Sigmoid colon (tissue), 7 donors: ENCODE results near the gene ENO2. TPM values are rescaled to one million over a fixed set of nuclear protein-coding genes. Genes with fewer than 3 reads are reported as not detected.

Source experiments
- DNase-seq: peaks from one replicate; pipeline ENCODE4 v3.0.0-alpha.2; 2019
- H3K27ac ChIP-seq, 4 donors: fragments of 200-600 bp; sonication (generic); one replicate each; pipeline ENCODE4 v1.5.1; 2016 to 2019; ENCODE audit warnings: mild to moderate bottlenecking in 1 of 4
- H3K27me3 ChIP-seq, 3 donors: fragments of 200-600 bp; sonication (generic); one replicate each; pipeline ENCODE4 v1.5.1; 2019; ENCODE audit warnings: mild to moderate bottlenecking in 1 of 3
- H3K36me3 ChIP-seq, 4 donors: fragments of 200-600 bp; sonication (generic); one replicate each; pipeline ENCODE4 v1.5.1; 2016 to 2019
- H3K4me1 ChIP-seq, 4 donors: fragments of 200-600 bp; sonication (generic); one replicate each; pipeline ENCODE4 v1.5.1; 2017 to 2019
- H3K4me3 ChIP-seq, 4 donors: fragments of 200-600 bp; sonication (generic); one replicate each; pipeline ENCODE4 v1.5.1; 2017 to 2019; ENCODE audit warnings: mild to moderate bottlenecking in 2 of 4, moderate library complexity in 1 of 4
- H3K9me3 ChIP-seq, 4 donors: fragments of 200-600 bp in 3 of 4; sonication (generic) in 3 of 4; one replicate each; pipeline versions ENCODE4 v1.5.1 to v1.6.1; 2013 to 2019
- EP300 ChIP-seq, 4 donors: sonication (generic); formaldehyde crosslinking; IDR thresholded peaks; one replicate each; pipeline ENCODE4 v1.6.1; 2017; ENCODE audit warnings: antibody characterized with exemption in 4 of 4
- POLR2A ChIP-seq, 2 donors: fragments of 450-650 bp; IDR thresholded peaks; one replicate each; pipeline ENCODE4 v1.6.1; 2016; ENCODE audit warnings: antibody characterized with exemption in 2 of 2, mild to moderate bottlenecking in 2 of 2, moderate library complexity in 2 of 2
- POLR2AphosphoS5 ChIP-seq, 4 donors: sonication (generic); formaldehyde crosslinking; IDR thresholded peaks; one replicate each; pipeline ENCODE4 v1.6.1; 2017; ENCODE audit warnings: antibody characterized with exemption in 4 of 4
- WGBS, 2 donors: extraction: QIAGEN DNeasy Blood & Tissue Kit; methylation state at CpG; one replicate each; pipeline ENCODE4 v1.1.7; 2013; 5-methylcytosine and 5-hydroxymethylcytosine counted together
- intact Hi-C: fragments of 100-400 bp; cut with DNase I; formaldehyde crosslinking; loops from one replicate; pipeline ENCODE4 v1.15.1; 2023
- polyA plus RNA-seq, 3 donors: library from polyadenylated mRNA; stranded (reverse); fragments of 200-250 nt; gene quantifications; one replicate each; pipeline ENCODE4 v1.2.3, GENCODE V29; 2013
- total RNA-seq, 4 donors: library from RNA; depleted of rRNA; stranded (reverse); fragments of >200 nt; gene quantifications; one replicate each; pipeline ENCODE4 v1.1.0, GENCODE V29; 2016
- TF ChIP-seq, protein P1 (sequence below), 4 experiments: fragments of 450-650 bp in 3 of 4; fragments of 200-600 bp in 1 of 4; IDR thresholded peaks; one replicate each; pipeline ENCODE4 v1.5.1; 2016 to 2019; ENCODE audit warnings: antibody characterized with exemption in 4 of 4, mild to moderate bottlenecking in 3 of 4, moderate library complexity in 2 of 4
- donor health status: healthy with polysubstance abuse.
- donor health status: Bipolar disorder and iron deficiency.
- donor health status: healthy.

Gene ENO2
- total and polyA plus RNA-seq, 7 donors, result 1.8 to 37.5 (median 26.3) TPM

DNA sequence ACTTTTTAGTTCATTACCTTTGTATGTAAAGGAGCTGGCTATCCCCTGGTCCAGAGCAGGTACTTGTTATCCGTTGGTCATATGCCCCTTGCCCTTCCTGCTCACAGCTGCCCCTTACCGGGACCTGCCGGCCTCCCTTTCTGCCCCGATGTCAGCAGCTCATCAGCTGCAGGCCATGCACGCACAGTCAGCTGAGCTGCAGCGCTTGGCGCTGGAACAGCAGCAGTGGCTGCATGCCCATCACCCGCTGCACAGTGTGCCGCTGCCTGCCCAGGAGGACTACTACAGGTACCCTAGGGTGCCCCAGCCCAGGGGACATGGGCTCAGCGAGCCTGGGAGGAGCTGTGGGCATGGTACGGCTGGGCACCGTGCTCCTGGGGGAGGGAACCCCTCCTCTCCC lies 26.9 kb downstream of the ENO2 start:
- H3K4me1 ChIP-seq, result peaks cover 0 to 75% (median 64%) of the 10 kb centered on the region in 4 donors
- intact Hi-C loops, result no loop called here

GRCh38 chr12:6941782-6942181 lies 27.4 kb downstream of the ENO2 start:
- no peak overlapping the region for H3K4me3 ChIP-seq
- H3K36me3 ChIP-seq, result peaks cover 5 to 49% (median 12%) of the 10 kb centered on the region in 4 donors
- no peak for TF ChIP-seq EP300 (IDR thresholded peaks at IDR 0.05)
- no peak for TF ChIP-seq POLR2A (IDR thresholded peaks at IDR 0.05)
- TF ChIP-seq POLR2AphosphoS5 (IDR thresholded peaks at IDR 0.05), result no peak
- TF ChIP-seq, protein P1, sequence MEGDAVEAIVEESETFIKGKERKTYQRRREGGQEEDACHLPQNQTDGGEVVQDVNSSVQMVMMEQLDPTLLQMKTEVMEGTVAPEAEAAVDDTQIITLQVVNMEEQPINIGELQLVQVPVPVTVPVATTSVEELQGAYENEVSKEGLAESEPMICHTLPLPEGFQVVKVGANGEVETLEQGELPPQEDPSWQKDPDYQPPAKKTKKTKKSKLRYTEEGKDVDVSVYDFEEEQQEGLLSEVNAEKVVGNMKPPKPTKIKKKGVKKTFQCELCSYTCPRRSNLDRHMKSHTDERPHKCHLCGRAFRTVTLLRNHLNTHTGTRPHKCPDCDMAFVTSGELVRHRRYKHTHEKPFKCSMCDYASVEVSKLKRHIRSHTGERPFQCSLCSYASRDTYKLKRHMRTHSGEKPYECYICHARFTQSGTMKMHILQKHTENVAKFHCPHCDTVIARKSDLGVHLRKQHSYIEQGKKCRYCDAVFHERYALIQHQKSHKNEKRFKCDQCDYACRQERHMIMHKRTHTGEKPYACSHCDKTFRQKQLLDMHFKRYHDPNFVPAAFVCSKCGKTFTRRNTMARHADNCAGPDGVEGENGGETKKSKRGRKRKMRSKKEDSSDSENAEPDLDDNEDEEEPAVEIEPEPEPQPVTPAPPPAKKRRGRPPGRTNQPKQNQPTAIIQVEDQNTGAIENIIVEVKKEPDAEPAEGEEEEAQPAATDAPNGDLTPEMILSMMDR (IDR thresholded peaks at IDR 0.05), result no peak
- no peaks in the 10 kb centered on the region for H3K27me3 ChIP-seq
- 76 to 85% methylated on average over 12 of the region's 12 CpGs for WGBS, 2 donors
- intact Hi-C loops, result no loop called here
- H3K27ac ChIP-seq, result peak overlapping the region in 3 of 4 donors; percentile 92 to 99 (median 94)
- no peaks in the 10 kb centered on the region for H3K9me3 ChIP-seq
- DNase-seq, result no peak
- peaks cover 0 to 78% (median 65%) of the 10 kb centered on the region in 4 donors for H3K4me1 ChIP-seq

More for the DNA sequence above, 26.9 kb downstream of the ENO2 start:
- Histone ChIP-seq H3K36me3 (peaks cover 5 to 47% (median 12%) of the 10 kb centered on the region in 4 donors), H3K27me3 (no peaks in the 10 kb centered on the region), H3K9me3 (no peaks in the 10 kb centered on the region), H3K4me3 (no peak overlapping the region), H3K27ac (peak overlapping the region; percentile 37 to 99 (median 93))
- TF ChIP-seq POLR2AphosphoS5 (IDR thresholded peaks at IDR 0.05) (peak in 3 of 4 donors; percentile 13 to 40 (median 35)), POLR2A (IDR thresholded peaks at IDR 0.05) (no peak)
- TF ChIP-seq, protein P1 (IDR thresholded peaks at IDR 0.05), result no peak
- DNase-seq, result no peak
- 91 to 94% methylated on average over 12 of the region's 12 CpGs for WGBS, 2 donors

DNA sequence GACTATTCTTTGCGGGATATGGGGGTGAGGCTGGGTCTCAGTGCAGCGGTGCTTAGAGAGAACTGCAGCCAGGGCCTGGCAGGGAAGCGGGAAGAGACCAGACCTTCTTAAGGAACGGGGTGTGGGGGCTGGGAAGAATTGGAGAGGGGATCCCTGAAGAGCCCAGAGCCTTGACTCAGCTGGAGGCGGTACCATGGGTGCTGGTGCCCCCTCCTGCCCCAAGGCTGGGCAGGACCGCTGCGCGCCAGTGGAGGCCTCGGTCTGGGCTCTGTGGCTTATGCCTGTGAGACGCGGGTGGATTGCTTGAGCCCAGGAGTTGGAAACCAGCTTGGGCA lies 27.9 kb downstream of the ENO2 start:
- WGBS, 2 donors, result 91 to 92% methylated on average over 11 of the region's 11 CpGs
- H3K36me3 ChIP-seq, result peaks cover 5 to 49% (median 12%) of the 10 kb centered on the region in 4 donors
- no peaks in the 10 kb centered on the region for H3K27me3 ChIP-seq
- DNase-seq, result no peak
- H3K9me3 ChIP-seq, result no peaks in the 10 kb centered on the region
- peaks cover 0 to 74% (median 60%) of the 10 kb centered on the region in 4 donors for H3K4me1 ChIP-seq
- intact Hi-C loops, result no loop called here
- peak overlapping the region in 3 of 4 donors; percentile 92 to 99 (median 94) for H3K27ac ChIP-seq
- TF ChIP-seq, protein P1 (IDR thresholded peaks at IDR 0.05), result no peak
- peak in 1 of 4 donors; percentile 14 for TF ChIP-seq POLR2AphosphoS5 (IDR thresholded peaks at IDR 0.05)
- no peak overlapping the region for H3K4me3 ChIP-seq

DNA sequence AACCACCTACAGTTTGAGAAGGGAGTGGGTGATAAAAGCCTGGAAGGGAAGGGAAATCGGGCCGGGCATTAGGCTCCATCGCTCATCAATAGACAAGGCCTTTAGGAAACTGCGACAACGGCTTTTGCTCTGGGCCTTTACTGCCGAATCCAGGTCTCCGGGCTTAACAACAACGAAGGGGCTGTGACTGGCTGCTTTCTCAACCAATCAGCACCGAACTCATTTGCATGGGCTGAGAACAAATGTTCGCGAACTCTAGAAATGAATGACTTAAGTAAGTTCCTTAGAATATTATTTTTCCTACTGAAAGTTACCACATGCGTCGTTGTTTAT lies 29.0 kb downstream of the ENO2 start:
- Histone ChIP-seq H3K4me1 (peaks cover 0 to 65% (median 53%) of the 10 kb centered on the region in 4 donors), H3K36me3 (peaks cover 5 to 49% (median 12%) of the 10 kb centered on the region in 4 donors), H3K27me3 (no peaks in the 10 kb centered on the region), H3K4me3 (peak overlapping the region; percentile 52 to 76 (median 70)), H3K27ac (peak overlapping the region; percentile 92 to 99 (median 96)), H3K9me3 (no peaks in the 10 kb centered on the region)
- 0 to 1% methylated on average over 13 of the region's 13 CpGs for WGBS, 2 donors
- TF ChIP-seq EP300 (IDR thresholded peaks at IDR 0.05) (no peak), POLR2AphosphoS5 (IDR thresholded peaks at IDR 0.05) (peak in 1 of 4 donors; percentile 63)
- intact Hi-C loops, result no loop called here
- DNase-seq, result peak; percentile 96

GRCh38 chr12:6943722-6944380 lies 29.5 kb downstream of the ENO2 start, which contains the start of the genes C12orf57 and RNU7-1:
Gene C12orf57 (plus strand): TSS chr12:6944022. CDS start chr12:6944122, 100 bp downstream.
Gene RNU7-1 (plus strand): TSS chr12:6943816.
- Histone ChIP-seq H3K27ac (peak within 1 kb of the TSS; percentile 92 to 99 (median 96)), H3K4me1 (peaks cover 0 to 60% (median 49%) of the 10 kb centered on the region in 4 donors), H3K36me3 (peaks cover 5 to 46% (median 12%) of the 10 kb centered on the region in 4 donors), H3K27me3 (no peaks in the 10 kb centered on the region), H3K9me3 (no peaks in the 10 kb centered on the region), H3K4me3 (peak within 1 kb of the TSS; percentile 52 to 76 (median 70))
- peak; percentile 92 for DNase-seq
- intact Hi-C loops, result loop anchor here (1.0 to 2.0 kb wide), 3 partner anchors 21 to 169 kb away; partner anchors contain the start of gene LPCAT3
- 0% methylated on average over 31 of the region's 31 CpGs for WGBS, 2 donors
- TF ChIP-seq, protein P1 (IDR thresholded peaks at IDR 0.05), result no peak
- TF ChIP-seq POLR2AphosphoS5 (IDR thresholded peaks at IDR 0.05) (peak; percentile 76 to 99 (median 96)), POLR2A (IDR thresholded peaks at IDR 0.05) (peak; percentile 88 to 92), EP300 (IDR thresholded peaks at IDR 0.05) (peak in 1 of 4 donors; percentile 20)
